Cardiac fibroblast (primary cell): ENCODE results near the gene PPM1L.

ENCODE experiments used
- DNase-seq, 2 donors: peaks; one replicate each; pipeline versions ENCODE4 v3.0.0 to v3.0.0-alpha.2; 2010; ENCODE audit warnings: low read depth in 2 of 2
- H3K4me3 ChIP-seq, 2 donors: replicated peaks in 1 of 2; 1 replicate in 1 of 2; 2 replicates in 1 of 2; pipeline ENCODE4 v1.5.1; 2011; ENCODE audit warnings: low read depth in 2 of 2, low read length in 2 of 2, mild to moderate bottlenecking in 2 of 2, moderate library complexity in 1 of 2
- TF ChIP-seq, protein P1 (sequence below): IDR thresholded peaks from one replicate; pipeline ENCODE4 v1.5.1; 2011; ENCODE audit warnings: low read depth, mild to moderate bottlenecking, low read length, inconsistent platforms

The PPM1L gene

DNA sequence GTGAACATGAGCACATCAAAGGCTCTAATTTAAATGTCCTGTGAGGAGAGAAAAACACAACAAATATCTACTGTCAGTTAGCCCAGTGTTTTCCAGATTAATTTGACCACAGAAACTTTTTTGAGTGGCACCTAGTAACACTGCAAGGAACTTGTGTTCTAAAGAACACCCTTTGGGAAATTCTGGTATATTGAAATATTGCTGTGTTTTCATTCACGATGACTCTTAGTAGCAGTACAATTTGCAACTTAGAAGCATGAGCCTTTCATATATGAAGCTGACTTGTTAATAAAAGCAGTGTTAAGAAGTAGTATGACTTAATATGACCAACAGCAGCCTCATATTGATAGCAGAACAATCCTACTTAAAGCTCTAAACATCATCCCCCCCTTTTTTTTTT, 317.1 kb downstream of the PPM1L start:
- no peak for DNase-seq
- TF ChIP-seq, protein P1, sequence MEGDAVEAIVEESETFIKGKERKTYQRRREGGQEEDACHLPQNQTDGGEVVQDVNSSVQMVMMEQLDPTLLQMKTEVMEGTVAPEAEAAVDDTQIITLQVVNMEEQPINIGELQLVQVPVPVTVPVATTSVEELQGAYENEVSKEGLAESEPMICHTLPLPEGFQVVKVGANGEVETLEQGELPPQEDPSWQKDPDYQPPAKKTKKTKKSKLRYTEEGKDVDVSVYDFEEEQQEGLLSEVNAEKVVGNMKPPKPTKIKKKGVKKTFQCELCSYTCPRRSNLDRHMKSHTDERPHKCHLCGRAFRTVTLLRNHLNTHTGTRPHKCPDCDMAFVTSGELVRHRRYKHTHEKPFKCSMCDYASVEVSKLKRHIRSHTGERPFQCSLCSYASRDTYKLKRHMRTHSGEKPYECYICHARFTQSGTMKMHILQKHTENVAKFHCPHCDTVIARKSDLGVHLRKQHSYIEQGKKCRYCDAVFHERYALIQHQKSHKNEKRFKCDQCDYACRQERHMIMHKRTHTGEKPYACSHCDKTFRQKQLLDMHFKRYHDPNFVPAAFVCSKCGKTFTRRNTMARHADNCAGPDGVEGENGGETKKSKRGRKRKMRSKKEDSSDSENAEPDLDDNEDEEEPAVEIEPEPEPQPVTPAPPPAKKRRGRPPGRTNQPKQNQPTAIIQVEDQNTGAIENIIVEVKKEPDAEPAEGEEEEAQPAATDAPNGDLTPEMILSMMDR: no peak
- no peak overlapping the region for H3K4me3 ChIP-seq

DNA sequence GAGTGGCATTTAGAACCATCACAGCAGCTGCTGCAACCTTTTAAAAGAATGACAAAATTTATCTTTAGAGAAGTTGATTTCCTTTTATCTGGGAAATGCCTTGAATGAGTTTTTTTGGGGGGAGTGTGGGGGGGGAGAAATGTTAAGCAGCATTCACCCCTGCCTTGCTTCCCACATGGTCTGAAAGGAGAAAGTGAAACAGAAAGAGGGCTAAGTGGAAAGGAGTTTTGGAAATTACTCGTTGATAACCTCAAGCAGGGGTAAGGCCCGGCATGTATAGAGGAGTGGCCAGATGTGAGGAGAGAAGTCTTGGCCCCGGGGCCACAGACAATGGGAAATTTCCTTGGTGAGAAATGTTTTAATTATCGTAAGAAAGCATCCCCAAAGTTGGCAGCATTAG, 325.6 kb downstream of the PPM1L start:
- TF ChIP-seq, protein P1: no peak
- DNase-seq: peak; percentile 7 to 19
- no peak overlapping the region for H3K4me3 ChIP-seq

DNA sequence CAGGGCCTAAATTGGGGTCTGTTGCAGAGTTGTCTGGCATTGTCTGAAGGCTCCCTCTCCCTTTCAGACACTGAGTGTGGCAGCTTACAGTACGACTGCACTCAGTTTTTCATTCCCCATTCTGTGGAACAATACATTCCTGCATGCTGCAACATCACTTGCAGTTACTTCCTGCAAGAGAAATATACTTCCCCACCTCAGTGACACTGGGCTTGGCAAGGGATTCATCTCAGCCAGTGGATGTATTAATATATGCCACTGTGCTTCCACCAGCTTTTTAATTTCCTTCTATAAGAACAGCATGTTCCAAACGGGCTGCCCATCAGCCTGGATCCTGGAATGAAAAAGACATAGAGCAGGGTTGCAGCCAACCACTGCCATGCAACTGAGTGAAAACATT, 326.0 kb downstream of the PPM1L start:
- H3K4me3 ChIP-seq: no peak overlapping the region
- peak; percentile 24 to 34 for DNase-seq
- TF ChIP-seq, protein P1: no peak

DNA sequence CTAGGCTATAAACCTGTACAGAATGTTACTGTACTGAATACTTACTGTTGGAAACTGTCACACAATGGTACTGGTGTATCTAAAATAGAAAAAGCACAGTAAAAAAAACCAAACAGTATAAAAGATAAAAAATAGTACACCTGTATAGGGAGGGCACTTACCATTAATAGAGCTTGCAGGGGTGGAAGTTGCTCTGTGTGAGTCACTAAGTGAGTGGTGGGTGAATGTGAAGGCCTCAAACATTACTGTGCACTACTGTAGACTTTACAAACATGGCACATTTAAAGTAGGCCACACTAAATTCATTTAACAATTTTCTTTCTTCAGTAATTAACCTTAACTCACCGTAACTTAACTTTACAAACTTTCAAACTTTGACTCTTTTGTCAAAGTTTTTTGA, 327.1 kb downstream of the PPM1L start:
- no peak overlapping the region for H3K4me3 ChIP-seq
- DNase-seq: no peak
- TF ChIP-seq, protein P1: no peak

DNA sequence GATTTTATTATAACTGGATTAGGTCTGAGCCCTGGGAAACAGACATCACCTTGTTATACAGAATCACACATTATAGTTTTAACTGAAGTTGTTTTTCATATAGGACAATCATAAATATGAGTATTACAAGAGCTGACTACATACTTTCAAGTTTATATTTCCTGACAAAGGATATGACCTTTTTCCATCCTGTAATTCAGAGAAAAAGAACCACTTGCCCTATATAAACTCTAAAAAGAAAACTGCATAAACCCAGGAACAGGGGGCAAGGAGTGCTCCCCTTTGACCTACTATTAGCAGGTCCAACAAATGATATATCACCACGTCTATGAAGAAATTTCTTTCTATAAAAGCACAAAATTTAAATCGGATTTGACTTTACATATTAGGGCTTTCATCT, 328.2 kb downstream of the PPM1L start:
- H3K4me3 ChIP-seq: no peak overlapping the region
- TF ChIP-seq, protein P1: no peak
- no peak for DNase-seq

DNA sequence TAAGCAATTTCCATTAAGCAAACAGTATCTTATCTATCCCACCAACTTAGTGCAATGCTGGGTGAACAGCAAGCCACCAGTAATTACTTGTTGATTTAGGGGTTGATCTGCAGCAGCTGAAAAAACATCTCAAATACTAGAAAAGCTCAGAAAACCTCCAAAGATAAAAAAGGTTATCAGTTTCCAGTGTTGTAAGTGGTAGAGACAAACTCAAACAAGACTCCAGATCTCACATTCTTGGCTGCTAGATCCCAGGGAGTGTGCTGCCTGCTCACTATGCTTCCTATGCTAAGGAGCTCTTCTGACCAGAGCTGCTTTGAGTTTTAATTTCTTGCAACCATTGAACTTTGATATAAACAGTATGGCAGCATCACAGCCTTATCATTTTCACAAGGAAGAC, 337.9 kb downstream of the PPM1L start:
- TF ChIP-seq, protein P1: no peak
- H3K4me3 ChIP-seq: no peak overlapping the region
- DNase-seq: no peak

DNA sequence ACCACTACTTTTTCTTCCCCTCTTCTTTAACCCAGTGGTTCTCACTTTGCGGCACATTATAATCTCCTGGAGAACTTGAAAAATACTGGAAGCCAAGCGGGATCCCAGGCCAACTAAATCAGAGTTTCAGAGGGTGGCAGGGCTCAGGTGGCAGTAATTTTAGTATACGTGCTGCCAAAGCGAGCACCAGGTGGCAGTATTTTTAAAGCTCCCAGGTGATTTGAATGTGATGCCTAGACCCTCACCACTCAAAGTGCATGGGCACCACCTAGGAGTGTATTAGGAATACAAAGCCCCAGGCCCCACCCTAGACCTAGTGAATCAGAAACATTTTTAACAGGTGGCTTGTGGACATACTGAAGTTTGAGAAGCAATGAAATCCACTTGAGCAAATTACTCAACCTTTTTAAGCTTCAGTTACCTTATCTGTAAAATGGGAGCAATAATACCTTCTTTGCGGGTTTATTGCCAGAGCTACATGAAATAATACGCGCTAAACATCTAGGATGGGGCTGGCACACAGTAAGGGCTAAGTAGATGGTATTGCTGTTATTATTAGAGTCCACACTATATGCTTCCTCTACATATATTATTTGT, 340.8 kb downstream of the PPM1L start:
- TF ChIP-seq, protein P1: peak; percentile 5
- H3K4me3 ChIP-seq: no peak overlapping the region
- DNase-seq: peak in 1 of 2 donors; percentile 10
